Measurements from ENCODE around the gene RAB11FIP4. TPM values are rescaled to one million over a fixed set of nuclear protein-coding genes. Genes with fewer than 3 reads are reported as not detected.

Gene RAB11FIP4
- total and polyA plus RNA-seq, 10 of the 15 experiments (the other 5 are each of a cell fraction or from before 2014, with no cell fraction given): 1.4 to 27.0 (median 17.6) TPM

- TF ChIP-seq ATF2 (IDR thresholded peaks at IDR 0.05; ENCODE audit: low read length): no peak
- no peak for TF ChIP-seq TCF7 (IDR thresholded peaks at IDR 0.05; ENCODE audit: borderline replicate concordance)
- no peak for TF ChIP-seq SIN3A (IDR thresholded peaks at IDR 0.05; ENCODE audit: low read depth, low read length)
These were observed 33.4 kb downstream of the RAB11FIP4 start (continued) for GRCh38 chr17:31424944-31425281.

- TF ChIP-seq NR2F1 (conservative IDR thresholded peaks at IDR 0.05) (0 out of 2 replicates have a peak, but pooled peaks have one; percentile 16), IRF3 (IDR thresholded peaks at IDR 0.05) (no peak), POU2F2 (IDR thresholded peaks at IDR 0.05; ENCODE audit: borderline replicate concordance, low read depth, low read length) (no peak), RELB (IDR thresholded peaks at IDR 0.05; ENCODE audit: low read depth) (no peak)
- BruUV-seq (replicated peaks): no TSS peak
- in situ Hi-C loops (cut with MboI) (no loop called here), intact Hi-C loops (cut with micrococcal nuclease; ENCODE audit: unreplicated experiment) (no loop called here)
- H2AFZ ChIP-seq (ENCODE audit: control insufficient read depth, low read depth, low read length): no peak overlapping the region
- no peak overlapping the region for H3K4me3 ChIP-seq
- CTCF ChIA-PET: interaction anchor here (1.0 kb wide), 2 partner anchors 92 to 109 kb away, joined by 3 read pairs; no protein-coding TSS in a partner anchor
- WGBS (ENCODE audit: insufficient coverage, insufficient replicate concordance, low lambda C conversion rate, missing lambda C conversion rate): 27% methylated on average over 17 of the region's 17 CpGs
- H3K27me3 ChIP-seq (replicated peaks in 1 of 2; ENCODE audit: control insufficient read depth in 2 of 2, insufficient read depth in 2 of 2, low read length in 1 of 2): no peaks in the 10 kb centered on the region; a peak in 1 of 4 replicates
- no peaks in the 10 kb centered on the region; the same call in 2 of the 3 replicates for H3K9me3 ChIP-seq (replicated peaks; ENCODE audit: control insufficient read depth, insufficient read depth, low read length)
- no peaks in the 10 kb centered on the region for H4K20me1 ChIP-seq (ENCODE audit: control insufficient read depth, insufficient read depth)
- H3K4me2 ChIP-seq (ENCODE audit: control insufficient read depth, insufficient read depth): no peak overlapping the region
- SMC1A ChIA-PET (ENCODE audit: uncharacterized antibody, unreplicated experiment): no interaction called here
- DNase-seq (ENCODE audit: low read depth, low spot score) (no peak), FAIRE-seq (no peak), ATAC-seq (no peak)
- RAD21 ChIA-PET (ENCODE audit: unreplicated experiment): interaction anchor here (0.6 kb wide), 2 partner anchors 11 to 174 kb away, joined by 3 read pairs; no protein-coding TSS in a partner anchor
- no peaks in the 10 kb centered on the region for H3K4me1 ChIP-seq (ENCODE audit: control insufficient read depth, insufficient read depth, low read length)
- no peak overlapping the region for H3K9ac ChIP-seq (ENCODE audit: control insufficient read depth, insufficient read depth, low read length)
- POLR2A ChIA-PET: no interaction called here
- no peak overlapping the region for H3K27ac ChIP-seq (ENCODE audit: control insufficient read depth, insufficient read depth)
- H3K79me2 ChIP-seq (ENCODE audit: control insufficient read depth, insufficient read depth, low read length): no peaks in the 10 kb centered on the region
- no peaks in the 10 kb centered on the region for H3K36me3 ChIP-seq (ENCODE audit: control insufficient read depth in 2 of 2, insufficient read depth in 2 of 2, low read length in 1 of 2)
These were observed 34.0 kb downstream of the RAB11FIP4 start for GRCh38 chr17:31425282-31426040.
